ENCODE measurements around the gene CCDC144A.
"Not testable (repeated sequence)": the region's sequence is repeated elsewhere in the genome, so short reads cannot be mapped to it uniquely, and the experiment has no call there.

The CCDC144A gene

DNA sequence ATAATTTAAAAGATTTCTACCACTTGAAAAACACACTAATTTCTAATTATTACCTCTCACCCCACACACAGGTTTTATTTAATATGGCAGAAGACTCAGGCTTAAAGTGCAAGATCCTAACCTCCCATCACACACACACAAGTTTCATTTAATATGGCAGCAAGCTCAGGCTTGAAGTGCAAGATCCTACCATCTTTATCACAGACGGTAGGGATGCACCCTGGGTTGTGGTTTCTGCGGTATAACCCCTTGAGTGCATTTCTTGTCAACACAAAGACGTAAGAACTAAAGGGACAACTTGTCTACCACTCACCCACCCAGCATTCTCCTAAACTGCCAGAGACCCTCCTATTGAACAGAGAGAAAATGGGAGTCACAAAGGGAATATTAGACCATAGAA lies 68.1 kb downstream of the CCDC144A start:
- DNase-seq: not testable (repeated sequence)

DNA sequence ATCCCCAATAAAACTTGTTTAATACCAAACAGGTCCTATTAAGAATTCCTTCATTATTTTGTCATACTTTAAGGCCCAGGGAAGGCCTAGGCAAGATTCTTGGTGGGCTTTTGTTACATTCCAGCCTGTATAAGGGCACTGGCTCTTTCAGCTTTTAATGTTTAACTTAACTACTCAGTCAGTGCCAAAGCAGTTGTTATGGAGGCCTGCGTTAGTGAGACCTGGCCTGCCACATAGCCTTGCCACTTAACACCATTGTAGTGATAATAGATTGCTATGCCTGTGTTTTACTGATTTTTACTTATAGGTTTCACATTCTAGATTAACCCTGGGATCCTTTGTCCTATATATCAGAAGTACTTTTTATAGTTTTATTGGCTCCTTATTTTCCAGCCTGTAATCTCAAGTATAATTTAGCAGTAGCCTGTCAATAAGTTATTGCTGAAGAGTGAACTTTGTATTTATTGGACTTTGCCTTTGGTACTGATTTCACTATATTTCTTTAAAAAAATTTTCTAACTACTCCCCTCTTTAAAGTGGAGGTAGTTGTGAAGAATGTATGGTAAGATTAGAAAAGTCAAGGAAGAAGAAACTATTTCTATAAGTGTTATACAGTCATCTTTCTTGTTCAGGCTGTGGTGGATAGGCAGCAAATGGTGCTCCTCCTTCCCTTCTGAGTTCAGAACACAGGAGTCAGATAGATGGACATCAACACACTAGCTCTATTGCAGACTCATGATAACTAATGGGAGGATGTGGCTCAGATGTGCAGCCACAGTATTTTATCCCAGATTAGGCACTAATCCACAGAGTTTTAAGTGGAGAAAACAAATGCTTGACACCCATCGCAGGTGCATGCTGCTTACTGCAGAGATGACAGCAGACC lies 78.5 kb downstream of the CCDC144A start:
- DNase-seq: not testable (repeated sequence)

DNA sequence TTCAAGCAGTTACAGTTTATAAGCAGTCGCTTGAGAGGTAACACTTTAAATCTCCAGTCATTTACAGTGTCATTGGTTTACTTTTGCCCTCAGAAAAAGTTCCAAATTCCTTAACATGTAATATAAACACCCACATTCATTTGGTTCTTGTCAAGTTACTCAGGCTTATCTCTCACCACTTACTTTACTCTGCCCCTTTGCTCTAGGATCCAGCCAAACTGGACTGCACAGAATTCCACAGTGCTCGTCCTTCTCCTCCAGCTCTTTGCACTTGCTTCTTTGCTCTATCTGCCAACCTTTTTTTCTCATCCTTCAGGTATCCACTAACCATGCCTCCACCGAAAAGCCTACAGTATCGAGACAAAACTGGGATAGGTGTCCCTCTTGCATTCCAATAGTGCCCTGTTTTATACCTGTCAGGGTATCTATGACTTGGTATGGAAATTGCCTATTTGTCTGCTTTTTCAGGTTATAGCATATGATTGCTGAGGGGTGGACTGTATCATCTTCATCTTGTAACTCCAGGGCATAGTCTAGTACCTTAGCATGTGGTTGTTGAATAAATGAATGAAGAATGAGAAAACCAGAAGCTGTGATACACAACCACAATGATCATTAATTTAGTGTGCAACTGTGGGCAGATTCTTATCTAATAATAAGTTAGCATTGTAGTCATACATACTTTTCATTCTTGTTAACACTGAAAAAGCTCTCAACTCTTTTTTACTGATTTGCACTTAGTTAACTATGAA lies 82.5 kb downstream of the CCDC144A start:
- not testable (repeated sequence) for DNase-seq

DNA sequence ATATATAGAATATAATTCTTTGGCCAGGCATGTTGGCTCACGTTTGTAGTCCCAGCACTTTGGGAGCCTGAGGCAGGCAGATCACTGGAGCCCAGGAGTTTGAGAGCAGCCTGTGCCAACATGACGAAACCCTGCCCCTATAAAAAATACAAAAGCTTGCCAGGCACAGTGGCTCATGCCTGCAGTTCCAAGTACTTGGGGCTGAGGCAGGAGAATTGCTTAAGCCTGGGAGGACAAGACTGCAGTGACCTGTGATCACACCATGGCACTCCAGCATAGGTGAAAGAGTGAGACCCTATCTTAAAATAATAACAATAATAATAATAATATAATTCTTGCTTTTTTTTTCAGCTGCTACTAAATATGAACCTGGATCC lies 83.1 kb downstream of the CCDC144A start:
- DNase-seq: not testable (repeated sequence)

DNA sequence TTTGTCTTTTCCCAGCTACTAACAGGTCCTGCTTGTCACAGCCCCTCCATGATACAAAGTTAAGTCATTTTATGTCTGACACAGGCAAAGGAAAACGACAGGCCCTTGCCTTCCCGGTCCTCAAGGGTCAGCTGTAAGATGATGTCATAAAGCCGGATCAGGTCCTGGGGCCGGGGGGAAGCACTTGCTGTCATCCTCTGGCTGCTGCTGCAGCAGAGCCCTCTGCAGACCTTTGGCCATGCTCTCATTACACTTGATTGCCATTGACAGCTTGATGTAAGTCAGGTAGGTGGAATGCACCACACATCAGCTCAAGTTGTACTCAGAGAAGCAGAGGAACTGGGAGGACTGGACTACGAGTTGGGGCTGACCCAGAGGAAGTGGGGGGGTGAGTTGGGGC lies 97.8 kb downstream of the CCDC144A start:
- DNase-seq: not testable (repeated sequence)

DNA sequence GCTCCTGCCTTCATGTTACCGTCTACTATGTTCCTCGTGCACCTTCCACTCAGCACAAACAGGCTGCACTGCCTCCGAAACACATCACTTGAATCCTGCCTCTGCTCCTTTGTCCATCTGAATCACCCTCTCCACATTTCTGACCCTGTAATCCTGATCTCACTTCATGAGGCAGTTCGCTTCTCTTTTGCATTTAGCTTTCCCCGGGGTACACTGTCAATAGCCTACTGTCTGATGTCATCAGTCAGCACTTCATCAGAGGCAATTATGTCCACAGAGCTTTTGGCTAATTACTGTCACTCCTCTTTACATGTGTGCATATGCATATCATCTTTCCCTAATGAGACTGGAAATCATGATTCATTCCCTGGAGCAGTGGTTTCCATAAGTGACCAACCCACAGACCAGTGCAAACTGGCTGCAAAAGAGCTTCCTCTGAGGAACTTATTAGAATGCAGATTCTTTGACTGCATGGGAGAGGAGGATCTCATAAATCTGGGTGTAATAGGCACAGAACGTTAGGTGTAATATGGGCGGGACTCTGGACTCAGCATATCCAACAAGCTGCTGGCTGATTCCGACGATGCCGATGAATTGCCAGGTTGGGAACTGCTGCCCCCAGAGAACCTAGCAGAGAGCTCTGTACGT lies 99.0 kb downstream of the CCDC144A start:
- DNase-seq: not testable (repeated sequence)

- not testable (repeated sequence) for DNase-seq
Measured at GRCh38 chr17:16789622-16790021, 99.6 kb downstream of the CCDC144A start.

- DNase-seq: not testable (repeated sequence)
Measured at GRCh38 chr17:16790313-16790871, 100.4 kb downstream of the CCDC144A start.

DNA sequence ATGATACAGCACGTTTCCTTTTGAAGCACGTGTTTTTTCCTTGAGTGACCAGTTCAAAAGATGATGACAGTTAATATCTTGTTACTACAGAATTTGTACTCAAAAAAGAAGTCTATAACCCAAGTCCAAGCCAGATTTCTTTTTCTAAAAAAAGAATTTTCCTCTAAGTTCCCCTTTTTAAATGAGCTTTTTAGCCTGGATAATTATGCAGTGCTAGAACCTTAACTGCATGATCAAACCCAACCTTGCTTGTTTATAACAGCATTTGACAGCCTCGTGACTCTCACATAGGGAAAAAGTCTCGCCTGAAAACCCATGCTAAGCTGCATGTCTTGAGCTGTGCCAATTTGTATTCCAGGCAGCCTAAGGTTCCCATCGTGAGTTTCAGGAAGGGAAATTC lies 104.2 kb downstream of the CCDC144A start:
- not testable (repeated sequence) for DNase-seq

GRCh38 chr17:16795894-16796293 lies 105.9 kb downstream of the CCDC144A start:
- not testable (repeated sequence) for DNase-seq

GRCh38 chr17:16804851-16805250 lies 114.8 kb downstream of the CCDC144A start:
- DNase-seq: not testable (repeated sequence)

DNA sequence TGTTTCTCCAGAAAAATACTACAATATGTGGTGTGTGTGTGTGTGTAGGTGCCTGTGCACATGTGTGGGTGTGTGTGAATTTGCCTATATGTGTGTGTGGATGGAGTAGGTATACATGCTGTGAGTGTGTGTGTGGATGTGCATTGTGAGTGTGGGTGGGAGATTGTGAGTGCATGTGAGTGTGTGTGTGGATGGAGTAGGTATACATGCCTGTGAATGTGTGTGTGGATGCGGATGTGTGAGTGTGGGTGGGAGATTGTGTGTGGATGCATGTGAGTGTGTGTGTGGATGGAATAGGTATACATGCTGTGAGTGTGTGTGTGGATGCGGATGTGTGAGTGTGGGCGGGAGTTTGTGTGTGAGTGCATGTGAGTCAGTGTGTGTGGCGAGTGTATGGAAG lies 116.6 kb downstream of the CCDC144A start:
- not testable (repeated sequence) for DNase-seq

DNA sequence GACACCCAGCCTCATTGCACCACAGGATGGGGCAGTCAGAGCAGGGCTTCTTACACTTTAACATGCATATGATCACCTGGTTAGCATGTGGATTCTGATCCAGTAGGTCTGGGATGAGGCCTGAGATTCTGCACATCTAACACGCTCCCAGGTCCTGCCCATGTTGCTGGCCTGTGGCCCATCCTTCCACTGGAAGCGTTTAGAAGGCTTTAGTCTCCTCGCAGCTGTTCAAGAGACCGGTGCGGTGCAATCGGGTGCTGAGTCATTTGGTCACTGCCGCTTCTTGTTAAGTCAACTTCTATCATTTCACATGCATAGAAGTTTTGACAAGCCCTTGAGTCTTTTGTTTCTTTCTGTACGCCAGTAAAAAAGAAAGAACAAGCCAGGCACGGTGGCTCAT lies 117.6 kb downstream of the CCDC144A start:
- not testable (repeated sequence) for DNase-seq

DNA sequence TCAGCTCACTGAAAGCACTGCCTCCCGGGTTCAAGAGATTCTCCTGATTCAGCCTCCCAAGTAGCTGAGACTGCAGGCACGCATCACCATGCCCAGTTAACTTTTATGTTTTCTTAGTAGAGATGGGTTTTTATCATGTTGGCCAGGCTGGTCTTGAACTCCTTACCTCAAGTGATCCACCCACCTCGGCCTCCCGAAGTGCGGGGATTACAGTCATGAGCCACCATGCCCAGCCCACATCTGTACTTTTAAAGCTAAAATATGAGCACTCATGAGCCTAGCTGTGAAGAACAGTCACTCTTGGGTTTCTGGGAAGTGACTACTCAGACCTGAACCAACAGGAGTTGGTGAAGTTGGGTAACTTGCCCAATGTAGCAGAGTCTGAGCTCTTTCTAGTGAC lies 120.2 kb downstream of the CCDC144A start:
- DNase-seq: not testable (repeated sequence)

DNA sequence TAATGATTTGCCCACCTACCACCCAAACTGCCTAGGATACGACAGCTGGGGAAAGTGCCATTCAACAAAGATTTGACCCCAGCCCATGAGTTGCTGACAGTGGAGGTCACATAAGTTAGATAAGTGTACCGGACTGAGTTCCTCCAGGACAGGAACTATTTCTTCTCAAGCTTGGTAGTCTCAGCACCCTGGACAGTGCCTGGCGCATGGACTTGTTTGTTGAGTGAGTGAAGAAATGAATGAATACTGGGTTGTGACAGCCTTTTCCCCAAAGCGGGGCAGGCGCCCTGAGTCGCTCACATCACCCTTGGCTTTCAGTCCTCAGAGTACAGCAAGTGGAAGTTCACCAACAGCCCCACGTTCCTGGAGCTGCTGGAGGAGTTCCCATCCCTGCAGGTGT lies 122.1 kb downstream of the CCDC144A start:
- peak; percentile 19 for DNase-seq

- DNase-seq: no peak
Measured at GRCh38 chr17:16814439-16814838, 124.4 kb downstream of the CCDC144A start.

- no peak for DNase-seq
Measured at GRCh38 chr17:16817201-16817600, 127.2 kb downstream of the CCDC144A start.

DNA sequence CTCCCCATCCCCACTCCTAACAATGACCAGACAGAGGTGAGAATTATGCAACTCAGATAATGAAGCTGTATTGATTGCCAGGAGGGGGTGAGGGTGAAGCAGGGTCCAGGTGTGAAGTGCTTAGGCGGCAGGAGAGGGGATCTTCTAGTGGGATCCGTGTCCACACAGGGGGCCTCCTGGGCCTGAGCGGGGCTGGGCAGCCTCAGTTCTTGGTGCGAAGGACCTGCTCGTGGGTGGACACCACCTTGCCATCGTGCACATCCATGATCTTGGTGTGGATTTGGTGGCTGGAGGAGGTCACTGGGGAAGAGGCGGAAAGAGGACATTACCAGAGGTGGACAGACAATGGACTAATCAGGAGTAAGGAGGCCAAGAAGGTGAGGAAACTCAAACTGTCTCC lies 127.9 kb downstream of the CCDC144A start:
- DNase-seq: not testable (repeated sequence)

- DNase-seq: no peak
Measured at GRCh38 chr17:16818340-16818739, 128.3 kb downstream of the CCDC144A start.

- no peak for DNase-seq
Measured at GRCh38 chr17:16818821-16819683, 129.0 kb downstream of the CCDC144A start.

DNA sequence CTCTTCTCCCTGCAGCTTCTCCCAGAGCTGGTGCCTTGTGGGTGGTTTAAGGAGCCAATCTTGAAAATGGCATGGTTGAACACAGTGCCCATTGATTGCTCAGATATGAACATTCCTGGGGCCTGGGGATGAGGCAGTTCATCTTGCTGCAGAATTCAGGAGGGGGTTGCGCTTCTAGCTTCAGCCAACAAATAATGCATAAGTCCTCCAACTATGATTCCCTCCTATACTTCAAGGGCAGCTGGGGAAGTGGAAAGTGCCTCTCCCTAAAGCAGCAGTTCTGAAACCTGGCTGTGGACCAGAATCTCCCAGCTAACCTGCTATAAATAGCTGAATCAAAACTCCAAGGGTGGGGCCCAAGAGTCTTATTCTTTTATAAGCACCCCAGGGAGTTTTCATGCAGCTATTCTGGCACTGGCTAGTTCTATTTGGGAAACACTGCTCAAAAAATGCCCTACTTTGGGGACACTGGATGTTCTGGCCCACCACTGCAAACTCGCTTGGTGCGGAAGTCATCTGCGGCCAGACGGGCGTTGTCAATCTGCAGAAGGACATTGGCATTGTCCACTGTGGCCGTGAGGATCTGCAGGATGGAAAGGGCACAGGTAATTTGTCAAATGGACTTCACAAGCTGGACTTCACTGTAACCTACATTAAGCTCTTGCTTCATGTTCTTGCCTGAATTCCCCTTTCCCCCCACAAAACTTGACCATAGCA lies 130.3 kb downstream of the CCDC144A start:
- DNase-seq: no peak

All from DMS53 (cell line).